Kidney tubule cell (primary cell): Measurements from ENCODE around the gene SOCS4.
"Not testable (repeated sequence)": the region's sequence is repeated elsewhere in the genome, so short reads cannot be mapped to it uniquely, and the experiment has no call there.

Experiments used
- DNase-seq: peaks from one replicate; pipeline ENCODE4 v3.0.0-alpha.2; 2018; ENCODE audit warnings: low spot score

Gene SOCS4

DNA sequence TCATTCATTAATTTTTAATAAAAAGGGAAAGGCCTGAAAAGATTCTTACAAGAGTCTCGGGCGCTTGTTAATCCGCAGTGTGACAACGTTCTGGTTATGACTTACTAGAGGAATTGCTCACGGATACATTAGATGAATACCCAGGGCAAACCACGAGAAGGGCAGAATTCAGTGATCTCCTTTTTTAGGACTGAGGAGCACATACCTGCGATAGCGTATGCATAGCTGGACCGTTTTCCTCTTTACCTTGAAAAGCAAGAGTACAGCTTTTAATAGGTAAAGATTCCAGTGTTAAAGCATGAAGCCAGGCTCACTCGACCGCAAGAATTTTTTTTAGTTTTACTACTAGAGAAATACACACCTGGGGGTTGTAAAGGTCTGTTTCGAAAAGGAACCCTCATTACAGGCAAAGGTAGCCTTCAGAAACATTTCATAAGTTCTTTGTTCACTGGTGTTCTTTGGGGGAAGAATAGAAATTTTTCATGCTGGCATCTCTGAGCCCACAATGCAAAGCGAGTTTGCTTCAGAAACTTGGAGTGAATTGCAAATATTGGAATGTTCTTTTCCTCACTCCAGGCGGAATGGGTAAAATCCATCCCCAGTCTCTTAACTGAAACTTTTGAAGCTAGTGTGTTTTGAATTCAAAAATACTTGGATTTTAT lies 25.4 kb downstream of the SOCS4 start:
- no peak for DNase-seq

DNA sequence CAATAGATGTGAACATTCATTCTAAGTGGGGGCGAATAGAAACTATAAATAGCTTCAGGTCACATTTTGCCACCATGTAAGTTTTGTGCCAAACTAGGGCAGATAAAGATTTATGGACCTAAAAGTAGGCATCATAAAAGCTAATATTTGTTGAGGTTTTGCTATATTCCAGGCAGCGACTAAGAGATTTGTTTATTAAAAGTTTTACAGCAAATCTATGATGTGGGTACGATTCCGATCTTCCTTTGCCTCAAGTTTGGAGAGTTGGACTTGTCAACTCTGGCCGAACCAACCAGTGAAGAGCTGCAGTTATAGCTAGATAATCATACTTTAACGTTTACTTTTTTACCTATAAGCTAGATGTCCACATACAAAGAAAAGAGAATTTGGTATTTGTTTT lies 26.0 kb downstream of the SOCS4 start:
- no peak for DNase-seq

DNA sequence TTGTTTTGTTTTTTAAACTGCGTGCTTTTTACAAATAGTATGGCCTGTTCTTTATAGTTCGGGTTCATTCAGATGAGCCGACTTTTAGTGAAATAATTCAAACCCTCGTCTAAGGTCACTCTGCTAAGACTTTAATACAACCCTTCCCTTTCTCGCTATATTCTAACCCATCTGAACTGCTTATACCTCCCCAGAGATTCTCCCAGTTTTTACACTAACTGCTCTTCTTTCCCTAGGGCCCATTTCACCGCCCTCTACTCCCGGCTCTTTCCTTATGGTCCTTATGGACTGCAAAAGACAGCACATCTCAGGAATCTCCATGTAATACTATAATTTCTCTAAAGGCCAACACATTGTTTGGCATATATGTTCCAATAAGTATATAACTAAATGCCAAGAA lies 26.5 kb downstream of the SOCS4 start:
- DNase-seq, result no peak

DNA sequence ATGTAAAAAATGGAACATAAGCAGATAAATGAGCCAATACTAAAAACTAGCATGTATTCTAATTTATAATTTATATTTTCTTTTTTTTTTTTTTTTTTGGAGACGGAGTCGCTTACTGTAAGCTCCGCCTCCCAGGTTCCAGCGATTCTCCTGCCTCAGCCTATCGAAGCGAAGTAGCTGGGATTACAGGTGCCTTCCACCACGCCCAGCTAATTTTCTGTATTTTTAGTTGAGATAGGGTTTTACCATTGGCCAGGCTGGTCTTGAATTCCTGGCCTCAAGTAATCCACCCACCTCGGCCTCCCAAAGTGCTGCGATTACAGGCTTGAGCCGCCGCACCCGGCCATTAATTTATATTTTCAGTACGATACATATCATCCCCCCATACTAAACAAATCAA lies 27.1 kb downstream of the SOCS4 start:
- no peak for DNase-seq

DNA sequence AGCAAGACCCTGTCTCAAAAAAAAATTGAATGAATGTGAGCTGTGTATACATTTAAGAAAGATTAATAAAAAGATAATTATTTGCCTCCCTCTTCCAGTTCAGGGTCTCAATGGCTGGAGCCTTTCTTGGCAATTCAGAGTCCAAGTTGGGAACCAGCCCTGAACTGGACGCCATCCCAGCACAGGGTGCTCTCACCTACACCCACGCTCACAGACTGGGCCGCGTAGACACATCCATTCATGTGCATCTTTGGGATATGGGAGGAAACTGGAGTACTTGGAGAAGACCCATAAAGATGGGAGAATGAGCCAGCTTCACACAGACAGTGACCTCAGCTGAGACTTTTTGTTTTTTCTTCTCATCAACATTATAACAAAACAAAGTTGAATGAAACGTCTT lies 30.9 kb downstream of the SOCS4 start:
- no peak for DNase-seq

DNA sequence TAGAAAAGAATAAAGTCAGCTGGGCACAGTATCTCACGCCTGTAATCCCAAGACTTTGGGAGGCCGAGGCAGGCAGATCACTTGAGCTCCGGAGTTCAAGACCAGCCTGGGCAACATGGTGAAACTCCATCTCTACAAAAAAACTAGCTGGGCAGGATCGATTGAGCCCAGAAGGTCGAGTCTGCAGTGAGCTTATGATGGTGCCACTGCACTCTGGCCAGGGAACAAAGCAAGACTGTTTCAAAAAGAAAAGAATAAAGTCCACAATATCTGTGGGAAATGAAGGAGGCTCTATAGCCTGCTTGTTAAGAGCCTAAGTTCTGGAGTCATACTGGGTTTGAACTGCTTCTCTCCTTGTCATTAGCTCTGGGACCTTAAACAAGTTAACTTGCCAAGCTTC lies 32.3 kb downstream of the SOCS4 start:
- DNase-seq, result no peak

DNA sequence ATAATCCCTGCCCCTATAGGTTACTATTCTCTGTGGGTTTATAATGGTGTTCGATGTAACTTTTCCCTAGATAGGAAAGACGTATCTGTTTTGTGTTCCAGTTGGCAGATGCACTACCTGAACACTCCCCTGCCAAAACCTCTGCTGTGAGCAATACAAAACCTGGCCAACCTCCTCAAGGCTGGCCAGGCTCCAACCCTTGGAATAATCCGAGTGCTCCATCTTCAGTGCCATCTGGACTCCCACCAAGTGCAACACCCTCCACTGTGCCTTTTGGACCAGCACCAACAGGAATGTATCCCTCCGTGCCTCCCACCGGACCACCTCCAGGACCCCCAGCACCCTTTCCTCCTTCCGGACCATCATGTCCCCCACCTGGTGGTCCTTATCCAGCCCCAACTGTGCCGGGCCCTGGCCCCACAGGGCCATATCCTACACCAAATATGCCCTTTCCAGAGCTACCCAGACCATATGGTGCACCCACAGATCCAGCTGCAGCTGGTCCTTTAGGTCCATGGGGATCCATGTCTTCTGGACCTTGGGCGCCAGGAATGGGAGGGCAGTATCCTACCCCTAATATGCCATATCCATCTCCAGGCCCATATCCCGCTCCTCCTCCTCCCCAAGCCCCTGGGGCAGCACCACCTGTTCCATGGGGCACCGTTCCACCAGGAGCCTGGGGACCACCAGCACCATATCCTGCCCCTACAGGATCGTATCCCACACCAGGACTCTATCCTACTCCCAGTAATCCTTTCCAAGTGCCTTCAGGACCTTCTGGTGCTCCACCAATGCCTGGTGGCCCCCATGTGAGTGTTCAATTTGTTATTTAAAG lies 35.7 kb downstream of the SOCS4 start:
- no peak for DNase-seq

DNA sequence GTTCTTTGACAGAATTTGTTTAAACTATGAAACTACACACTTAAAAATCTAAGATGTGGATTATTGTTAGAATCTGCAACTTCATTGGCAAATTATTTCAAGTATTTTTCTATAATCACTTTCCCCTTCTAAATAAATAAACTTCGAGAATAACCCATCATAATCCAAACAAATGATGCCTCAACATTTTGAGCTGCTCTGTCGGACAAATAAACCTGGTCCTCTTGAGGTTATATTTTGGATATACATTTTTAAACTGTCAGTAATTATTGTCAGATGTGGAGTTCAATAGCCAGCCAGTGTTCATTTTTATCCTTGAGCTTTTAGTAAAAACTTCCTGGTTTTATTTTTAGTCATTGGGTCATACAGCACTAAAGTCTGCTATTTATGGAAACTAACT lies 37.9 kb downstream of the SOCS4 start:
- DNase-seq, result not testable (repeated sequence)

DNA sequence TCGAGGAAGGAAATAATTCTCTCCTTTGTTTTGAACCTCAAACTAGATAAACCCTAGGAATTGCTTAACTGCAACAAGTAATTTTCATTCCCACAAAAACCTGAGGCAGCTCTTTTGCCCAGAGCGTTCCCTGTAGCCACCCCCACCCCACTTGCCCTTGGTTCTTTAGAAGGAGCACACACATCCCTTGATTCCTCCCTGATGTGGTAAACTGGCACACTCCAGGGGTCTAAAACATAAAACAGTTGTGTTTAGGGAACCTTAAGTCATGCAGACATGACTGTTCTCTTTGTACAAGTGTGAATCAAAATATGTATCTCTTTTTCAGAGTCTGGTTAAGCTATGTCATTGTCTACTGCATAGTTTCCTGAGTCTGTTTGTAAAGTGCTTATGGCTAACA lies 38.4 kb downstream of the SOCS4 start:
- DNase-seq, result no peak

DNA sequence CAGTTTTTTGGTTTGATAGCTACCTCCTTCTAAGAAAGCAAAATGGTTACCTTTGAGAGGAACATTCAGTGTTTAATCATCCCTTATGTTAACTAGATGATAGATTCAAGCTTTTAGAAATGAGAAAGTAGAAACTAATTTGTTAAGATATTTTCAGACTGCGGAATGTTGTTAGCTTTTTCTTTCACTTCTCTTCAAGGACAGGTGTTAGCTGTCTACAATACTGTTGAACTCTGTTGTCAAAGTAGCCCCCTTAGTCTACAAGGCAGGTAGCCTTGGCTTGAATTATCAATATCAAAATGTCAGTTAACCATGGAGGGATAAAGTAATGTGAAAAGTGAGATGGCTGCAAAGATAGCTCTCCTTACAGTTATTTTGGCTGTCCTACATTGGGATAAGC lies 39.2 kb downstream of the SOCS4 start:
- no peak for DNase-seq

DNA sequence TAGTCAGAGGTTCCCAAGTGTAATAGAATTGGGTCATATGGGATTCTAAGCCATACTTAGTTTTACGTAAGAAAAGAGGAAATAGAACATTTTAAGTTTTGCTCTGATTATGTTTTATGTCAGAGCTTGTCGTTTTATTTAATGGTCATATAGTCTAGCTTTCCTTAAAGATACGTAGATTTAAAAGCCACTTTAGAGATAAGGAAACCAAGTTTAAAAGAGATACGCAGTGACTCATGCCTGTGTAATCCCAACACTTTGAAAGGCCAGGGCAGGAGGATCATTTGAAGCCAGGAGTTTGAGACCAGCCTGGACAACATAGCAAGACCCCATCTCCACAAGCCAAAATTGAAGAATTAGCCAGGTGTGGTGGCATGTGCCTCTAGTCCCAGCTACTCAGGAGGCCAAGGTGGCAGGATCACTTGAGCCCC lies 44.0 kb downstream of the SOCS4 start:
- DNase-seq, result peak; percentile 32

DNA sequence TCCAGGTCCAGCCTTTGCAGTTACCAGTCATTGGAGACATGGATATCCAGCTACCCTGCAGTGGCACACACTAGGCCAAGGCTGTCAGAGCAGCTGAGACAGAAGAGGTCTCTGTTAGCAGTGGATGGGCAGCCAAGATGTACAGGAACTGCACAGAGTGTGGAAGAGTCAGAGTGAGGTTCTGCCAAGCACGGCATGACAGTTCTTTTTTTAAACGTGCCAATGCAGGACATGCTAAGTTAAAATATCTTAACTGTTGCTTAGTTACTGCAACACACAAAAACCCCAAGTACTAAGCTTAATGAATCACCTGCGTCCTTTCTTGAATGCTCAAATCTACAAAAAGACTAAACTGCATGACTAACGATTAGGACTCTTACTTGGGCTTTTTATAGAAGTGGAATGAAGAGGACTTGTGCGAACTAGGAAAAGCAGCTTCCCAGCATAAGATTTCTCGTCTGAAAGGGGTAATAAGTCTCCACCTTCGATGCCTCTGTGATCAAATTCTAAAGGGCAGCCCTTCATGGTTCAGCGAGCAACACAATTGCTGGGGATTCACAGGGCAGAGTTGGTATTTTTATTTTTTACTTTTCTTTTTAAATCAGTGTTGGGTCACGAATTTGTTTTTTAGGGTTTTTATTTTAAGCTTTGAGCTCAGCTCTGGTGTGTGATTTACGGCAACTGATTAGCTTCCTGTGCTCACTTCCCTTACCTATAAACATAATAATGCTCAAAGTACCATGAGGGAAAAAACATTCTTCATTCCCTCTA lies 45.0 kb downstream of the SOCS4 start:
- peak; percentile 97 for DNase-seq

DNA sequence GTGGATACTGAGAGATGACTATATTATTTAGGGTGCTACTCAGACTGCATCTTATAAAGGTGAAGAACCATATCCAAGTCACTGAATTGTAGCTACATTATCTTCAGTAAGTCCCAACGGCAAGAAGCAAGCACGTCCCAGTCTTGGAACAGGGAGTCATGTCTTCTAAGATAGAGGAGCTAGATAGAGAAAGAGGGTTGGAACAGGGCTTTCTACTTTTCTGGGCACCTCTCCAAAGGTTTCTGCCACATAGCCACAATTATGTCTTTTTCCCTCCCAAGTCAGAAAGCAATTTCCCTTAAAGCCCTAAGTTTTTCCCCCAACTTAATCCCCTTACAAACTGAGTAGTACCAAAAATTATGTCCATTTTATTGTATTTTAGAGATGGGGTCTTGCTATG lies 46.8 kb downstream of the SOCS4 start:
- no peak for DNase-seq

DNA sequence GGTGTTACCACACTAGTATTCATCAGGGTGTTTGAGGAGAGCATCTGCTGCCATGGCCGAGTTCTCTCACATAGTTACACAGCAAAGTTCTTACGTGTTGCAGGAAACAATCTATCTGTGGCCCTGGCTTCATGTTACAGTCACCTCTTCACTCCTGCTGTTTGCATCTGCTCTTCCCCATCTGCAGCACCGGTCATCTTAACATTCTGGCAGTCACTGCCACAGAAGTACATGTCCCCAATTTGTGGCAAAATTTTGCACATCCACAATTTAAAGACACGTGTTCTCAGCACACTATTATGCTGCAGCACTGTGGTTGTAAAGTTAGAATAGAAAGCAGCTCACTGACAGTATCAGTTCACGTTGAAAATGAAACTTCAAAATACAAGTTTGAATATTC lies 47.6 kb downstream of the SOCS4 start:
- peak; percentile 43 for DNase-seq

DNA sequence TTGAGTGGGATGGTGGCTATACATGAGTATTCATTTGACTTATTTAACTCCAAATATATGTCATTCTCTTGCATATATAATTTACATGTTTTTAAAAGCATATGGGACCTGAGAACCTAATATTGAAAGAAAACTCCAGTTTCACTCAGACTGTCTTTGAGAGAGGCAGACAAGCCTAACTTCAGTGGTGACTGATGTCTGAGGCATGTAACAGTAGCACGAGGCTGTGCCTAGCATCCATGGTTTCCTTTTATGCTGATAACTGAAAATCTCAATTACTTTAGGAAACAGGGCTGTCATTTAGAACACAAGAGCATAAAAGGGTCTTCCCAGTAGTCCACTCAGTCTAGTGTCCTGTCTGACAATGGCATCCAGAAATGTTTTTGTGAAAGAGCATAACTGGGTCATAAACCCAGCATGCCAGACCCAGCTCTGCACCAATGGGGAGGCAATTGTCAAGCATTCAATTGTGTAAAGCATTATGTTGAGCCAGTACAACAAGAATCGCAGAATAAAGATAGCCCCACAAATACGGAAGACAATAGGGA lies 48.7 kb downstream of the SOCS4 start:
- DNase-seq, result peak; percentile 39

DNA sequence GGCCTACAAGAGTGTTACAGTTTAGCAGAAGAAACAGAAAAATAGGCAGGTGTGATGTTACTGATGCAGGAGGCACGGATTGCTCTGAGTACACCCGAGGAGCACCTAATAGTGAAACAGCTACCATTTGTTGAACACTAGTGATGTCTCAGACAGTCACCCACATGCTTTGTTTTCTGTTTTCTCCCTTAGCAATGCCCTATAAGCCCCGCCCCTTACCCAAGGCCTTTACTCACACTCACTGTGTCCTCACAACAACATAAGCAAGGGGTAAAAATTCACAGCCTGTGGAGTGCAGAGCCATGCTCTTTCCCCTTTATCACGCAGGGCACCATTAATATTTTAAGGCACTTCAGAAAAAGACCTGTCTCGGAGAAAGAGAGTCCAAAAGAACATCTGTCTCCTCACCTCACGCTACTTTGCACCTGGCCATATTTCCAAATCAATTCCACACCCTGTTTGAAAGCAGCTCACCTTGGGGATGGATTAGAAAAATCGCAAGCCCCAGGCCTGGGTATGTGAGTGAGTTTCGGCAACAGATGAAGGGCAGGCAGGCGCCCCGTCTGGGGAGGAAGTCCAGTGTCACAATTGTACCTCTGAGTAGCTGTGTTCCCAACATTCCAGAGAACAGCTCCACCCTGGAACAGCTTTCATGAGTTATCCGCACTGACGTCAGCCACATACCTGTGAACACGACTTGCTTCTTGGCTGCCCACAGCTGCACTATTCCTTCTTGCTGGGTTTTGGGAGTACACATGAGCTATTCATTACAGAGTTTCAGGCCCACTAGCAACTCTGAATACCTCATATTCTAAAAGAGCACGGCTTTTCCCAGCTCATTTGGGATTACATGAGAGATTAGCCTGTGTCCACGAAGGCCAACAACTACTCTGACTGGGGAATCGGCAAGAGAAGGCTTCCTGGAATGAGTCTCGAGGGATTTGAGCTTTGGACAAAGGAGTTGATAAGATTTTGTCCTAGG lies 50.4 kb downstream of the SOCS4 start:
- peak; percentile 90 for DNase-seq

DNA sequence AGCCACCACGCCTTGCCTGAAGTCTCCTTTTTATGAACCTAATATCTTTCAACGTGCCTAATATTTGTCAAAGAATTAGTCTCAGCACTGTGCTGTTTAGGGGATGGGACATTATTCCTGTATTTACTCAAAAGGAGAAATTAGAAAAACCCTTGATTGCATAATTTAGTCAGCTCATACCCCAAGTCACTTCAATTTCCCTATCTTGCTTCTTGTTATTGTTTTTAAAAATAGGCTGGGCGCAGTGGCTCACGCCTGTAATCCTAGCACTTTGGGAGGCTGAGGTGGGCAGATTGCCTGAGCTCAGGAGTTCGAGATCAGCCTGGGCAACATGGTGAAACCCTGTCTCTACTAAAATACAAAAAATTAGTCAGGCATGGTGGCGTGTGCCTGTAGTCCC lies 52.9 kb downstream of the SOCS4 start:
- DNase-seq, result not testable (repeated sequence)

DNA sequence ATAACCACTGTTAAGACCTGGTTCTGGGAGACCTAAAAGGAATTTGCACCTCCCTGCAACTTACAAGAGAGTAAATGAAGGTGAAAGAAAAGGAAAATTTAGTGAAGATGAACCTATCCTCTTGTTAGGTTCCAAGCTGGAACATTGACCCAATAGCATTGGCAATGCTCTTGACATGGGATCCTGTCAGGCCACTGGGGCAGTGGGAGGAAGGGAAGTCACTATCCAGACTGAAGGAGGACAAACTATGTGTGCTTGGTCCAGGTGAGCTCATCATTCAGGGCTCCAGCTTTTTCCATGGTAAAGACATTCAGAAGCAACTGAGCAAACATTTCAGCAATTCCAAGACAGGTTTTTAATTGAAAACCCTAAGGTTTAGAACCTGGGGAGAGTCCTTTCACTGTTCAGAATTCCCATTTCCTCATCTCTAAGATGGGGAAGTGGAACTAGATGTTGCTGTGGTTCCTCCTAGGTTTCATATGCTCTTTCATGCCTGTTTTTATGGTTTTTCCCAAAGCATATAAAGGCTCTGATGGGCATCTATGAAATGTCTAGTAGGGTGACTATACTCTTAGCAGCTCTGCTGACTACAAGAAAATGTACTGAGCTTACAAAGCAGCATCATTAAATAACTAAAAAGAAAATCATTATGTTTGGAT lies 57.5 kb downstream of the SOCS4 start:
- DNase-seq, result no peak

DNA sequence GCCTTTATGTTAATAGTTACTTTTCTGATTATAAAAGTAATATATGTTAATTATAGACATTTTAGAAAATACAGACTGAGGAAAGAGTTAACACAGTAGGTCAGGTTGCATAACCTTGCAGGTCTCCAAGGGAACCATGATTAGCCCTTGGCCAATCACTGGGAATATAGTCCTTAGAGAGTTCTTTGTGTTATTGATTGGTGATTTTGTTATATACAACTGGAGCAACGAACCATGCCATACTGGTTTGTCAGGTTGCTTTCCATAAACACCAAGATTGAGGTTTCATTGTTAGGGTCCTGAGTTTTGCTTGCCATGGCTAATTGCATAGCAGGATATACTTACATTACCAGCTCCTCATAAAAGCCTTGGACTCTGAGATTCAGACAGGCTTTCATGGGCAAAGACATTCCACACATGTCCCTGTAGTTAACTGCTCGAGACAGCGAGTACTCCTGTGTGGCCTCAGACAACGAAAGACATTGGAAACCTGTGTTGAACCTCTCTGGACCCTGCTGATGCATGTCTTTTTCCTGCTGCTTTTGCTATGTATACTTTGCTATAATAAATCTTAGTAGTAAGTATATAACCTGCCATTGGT lies 58.1 kb downstream of the SOCS4 start:
- DNase-seq, result no peak

DNA sequence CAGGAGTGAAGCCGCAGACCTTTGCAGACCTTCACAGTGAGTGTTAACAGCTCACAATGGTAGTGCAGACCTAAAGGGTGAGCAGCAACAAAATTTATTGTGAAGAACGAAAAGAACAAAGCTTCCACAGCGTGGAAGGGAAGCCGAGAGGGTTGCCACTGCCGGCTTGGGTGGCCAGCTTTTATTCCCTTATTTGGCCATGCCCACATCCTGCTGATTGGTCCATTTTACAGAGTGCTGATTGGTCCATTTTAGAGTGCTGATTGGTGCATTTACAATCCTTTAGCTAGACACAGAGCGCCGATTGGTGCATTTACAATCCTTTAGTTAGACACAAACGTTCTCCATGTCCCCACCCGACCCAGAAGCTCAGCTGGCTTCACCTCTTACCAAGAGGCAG lies 59.9 kb downstream of the SOCS4 start:
- DNase-seq, result no peak
